ENCODE data around the gene LRRC49.
"Not testable (repeated sequence)": the region's sequence is repeated elsewhere in the genome, so short reads cannot be mapped to it uniquely, and the experiment has no call there.

The LRRC49 gene

GRCh38 chr15:70869346-70869745 is 23.3 kb upstream of the LRRC49 start:
- no peak for FAIRE-seq

DNA sequence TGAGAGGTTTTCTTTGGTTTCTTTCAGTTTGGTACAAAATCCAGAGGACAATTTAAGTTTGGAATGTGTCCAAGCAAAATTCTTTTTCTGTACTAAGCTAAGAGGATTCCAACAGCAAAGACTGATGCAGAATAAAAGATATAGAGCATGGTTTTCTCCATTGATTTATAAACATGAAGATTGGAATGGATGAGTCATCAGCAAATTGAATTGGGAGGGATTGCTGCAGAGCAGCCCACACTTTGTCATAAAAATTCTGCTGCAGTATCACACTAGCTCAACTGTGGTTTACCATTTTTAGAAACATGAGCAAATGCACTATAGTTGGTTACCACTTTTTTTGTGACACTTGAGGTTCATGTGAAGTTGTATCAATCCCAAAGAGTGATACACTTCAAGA is 22.6 kb upstream of the LRRC49 start:
- peak; percentile 93 for FAIRE-seq

DNA sequence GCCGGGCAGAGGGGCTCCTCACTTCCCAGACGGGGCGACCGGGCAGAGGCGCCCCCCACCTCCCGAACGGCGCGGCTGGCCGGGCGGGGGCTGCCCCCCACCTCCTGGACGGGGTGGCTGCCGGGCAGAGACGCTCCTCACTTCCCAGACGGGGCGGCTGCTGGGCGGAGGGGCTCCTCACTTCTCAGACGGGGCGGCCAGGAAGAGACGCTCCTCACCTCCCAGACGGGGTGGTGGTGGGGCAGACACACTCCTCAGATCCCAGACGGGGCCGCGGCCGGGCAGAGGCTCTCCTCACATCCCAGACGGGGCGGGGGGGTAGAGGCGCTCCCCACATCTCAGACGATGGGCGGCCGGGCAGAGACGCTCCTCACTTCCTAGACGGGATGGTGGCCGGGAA is 21.1 kb upstream of the LRRC49 start:
- not testable (repeated sequence) for FAIRE-seq

DNA sequence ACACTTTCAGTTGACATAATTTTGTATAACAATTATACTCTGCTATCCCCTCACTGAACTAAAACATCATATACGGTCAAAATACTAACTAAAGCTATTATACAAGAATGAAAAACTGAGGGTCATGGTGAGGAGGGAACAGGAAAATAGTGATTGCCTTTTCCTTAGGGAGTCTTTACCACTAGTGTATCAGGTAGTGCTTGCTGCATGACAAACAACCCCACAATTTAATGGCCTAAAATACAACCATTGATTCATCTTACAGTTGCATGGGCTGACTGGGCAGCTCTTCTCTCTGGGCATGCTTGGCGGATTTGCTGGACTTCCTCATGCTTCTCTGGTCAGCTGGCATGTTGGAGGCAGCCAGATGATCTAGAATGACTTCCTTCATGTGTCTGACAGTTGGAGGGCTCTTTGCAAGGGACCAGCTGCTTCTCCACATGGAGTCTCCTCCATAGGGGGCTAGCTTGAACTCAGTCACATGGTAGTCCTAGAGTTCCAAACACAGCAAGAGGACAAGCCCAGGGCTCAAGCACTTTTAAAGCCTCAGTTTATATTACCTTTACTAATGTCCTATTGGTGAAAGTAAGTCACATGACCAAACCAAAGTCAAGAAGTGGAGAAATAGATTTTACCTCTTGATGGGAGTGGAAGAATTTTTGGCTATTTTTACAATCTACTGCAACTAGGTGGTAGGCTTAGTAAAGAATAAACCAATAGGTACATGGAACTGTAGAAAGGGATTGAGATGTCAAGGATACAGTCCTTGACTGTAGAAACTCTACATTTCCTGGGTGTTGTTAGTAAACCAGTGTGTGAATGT is 19.2 kb upstream of the LRRC49 start:
- FAIRE-seq: no peak

DNA sequence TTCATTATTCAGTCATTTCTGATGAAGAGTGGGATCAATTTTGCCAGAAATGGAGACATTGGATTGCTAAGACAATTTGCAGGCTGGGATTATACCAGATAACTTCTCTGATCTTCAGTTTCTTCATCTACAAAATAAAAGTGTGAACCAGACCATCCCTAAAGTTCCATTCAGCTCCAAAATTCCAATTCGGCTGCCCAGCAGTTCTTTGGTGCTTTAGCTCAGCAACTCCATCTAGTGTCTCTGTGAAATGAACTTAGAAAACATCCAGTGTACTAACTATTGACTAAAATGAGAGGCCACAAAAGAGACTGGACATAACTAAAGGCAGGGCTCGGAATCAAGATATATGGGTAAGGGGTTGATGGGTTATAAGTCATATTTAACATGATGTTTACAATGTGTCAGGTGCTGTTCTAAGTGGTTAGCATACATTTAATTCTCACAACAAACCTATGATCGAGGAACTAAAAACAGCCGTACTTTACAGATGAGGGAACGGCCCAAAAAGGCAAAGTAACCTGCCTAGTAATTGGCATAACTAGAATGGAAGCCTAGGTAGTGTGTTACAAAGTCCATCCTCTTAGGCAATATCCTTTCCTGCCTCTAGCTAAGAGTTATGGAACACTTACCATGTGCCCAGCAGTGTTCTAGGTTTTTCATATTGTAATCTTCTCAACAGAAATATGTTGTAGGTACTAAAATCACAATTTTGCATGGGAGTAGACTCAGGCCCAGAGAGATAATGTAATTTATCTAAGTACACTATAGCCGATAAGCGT is 17.4 kb upstream of the LRRC49 start:
- FAIRE-seq: peak; percentile 83

DNA sequence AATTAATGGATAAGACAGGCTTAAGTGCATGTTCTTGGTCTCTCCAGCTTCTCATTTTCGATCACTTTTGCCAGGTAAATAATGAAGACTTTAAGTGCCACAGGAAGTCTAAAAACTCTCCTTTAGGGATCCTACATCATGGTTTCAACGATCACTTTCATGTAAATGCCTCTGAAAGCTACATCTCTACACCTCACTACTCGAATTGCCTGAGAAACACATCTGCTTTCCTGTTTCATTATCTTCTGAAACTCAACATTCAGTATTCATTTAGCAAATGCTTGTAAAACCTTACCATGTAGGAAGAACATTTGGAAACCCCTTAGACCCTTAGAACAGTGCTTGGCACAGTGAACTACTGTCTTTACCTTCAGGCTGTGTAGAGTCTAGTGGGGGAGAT is 16.6 kb upstream of the LRRC49 start:
- FAIRE-seq: no peak

DNA sequence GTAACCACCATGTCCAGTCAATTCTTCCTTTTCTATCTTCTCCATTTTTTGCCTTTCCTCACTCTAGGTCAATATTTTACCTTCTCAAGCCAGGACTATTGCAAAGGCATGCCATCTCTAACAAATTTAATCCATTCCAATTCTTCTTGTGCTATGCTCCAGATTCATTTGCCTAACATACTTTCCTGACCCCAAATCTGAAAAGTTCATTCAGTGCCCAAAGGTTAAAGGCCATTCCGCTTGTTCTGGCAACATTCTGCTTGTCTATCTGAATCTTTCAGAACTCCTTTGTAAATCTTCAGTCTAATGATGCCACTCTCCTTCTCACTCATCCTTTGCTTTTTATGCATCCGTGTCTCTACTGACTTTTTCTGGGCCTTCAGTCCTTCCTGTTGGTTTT is 15.9 kb upstream of the LRRC49 start:
- FAIRE-seq: no peak

DNA sequence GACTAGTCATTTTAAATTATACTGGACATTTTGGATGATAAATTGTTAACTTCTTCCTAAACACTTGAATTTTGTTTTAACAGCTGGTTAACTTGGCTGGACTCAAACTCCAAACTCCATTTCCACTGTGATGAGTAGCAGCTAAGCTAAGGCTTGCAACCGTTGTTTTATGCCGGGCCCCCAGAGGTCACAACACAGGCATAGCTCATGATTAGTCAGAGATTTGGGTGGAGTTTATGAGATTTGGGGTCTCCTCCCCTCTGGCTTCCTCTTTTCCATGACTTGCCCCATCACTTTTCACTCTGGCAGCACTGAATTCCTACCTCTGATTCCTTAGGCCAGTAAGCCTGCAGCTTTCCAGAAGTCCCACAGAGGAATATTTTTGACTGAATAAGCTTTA is 13.2 kb upstream of the LRRC49 start:
- FAIRE-seq: no peak

- no peak for FAIRE-seq
These were observed 11.8 kb upstream of the LRRC49 start for GRCh38 chr15:70880781-70881180.

DNA sequence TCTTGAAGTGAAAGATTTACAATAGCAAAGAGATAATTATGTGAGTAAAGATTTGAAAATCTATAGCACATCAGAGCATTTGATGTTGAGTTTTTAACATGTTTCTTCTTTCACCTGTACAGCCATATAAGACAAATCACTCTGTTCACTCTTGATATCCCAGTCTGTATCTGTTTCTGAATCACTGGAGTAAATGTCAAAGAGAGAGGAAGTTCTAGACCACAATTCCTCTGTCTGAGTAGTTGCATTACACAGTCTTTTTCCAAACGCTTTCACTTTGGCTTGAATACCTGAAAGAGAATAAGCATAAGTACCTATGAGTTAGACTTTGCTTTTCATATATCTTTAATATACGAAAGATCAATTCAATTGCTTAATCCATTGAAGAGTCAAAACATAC is 10.3 kb upstream of the LRRC49 start:
- no peak for FAIRE-seq

DNA sequence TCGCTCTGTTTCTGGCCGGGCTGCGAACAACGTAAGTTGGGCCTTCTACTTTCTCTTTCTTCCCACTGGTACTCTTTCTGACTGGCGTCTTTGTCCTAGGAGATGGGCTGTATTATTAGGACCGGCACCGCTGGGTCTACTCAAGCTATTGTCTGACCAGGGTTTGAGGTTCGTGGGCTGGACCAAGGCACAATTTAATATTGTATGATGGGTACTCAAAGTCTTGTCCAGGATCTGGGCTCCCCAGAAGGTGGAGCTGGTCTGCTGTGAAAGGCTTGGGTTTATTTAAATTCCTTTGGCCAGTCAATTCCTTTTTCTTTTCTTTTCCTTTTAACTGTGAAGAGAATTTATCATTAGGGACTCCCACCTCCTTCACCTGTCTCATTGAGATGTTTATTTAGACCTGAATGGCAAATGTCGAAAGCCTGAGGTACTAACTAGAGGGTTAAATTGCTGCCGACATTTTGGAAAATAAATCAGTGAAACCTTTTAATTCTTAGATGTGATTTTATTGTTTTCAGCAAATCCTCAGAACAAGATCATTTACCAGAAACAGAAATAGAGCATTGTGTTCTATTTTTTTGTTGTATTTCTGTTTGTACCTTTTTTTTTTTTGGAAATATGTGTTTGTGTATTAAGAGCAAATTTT is 410 bp downstream of the LRRC49 start:
- peak; percentile 31 for FAIRE-seq

DNA sequence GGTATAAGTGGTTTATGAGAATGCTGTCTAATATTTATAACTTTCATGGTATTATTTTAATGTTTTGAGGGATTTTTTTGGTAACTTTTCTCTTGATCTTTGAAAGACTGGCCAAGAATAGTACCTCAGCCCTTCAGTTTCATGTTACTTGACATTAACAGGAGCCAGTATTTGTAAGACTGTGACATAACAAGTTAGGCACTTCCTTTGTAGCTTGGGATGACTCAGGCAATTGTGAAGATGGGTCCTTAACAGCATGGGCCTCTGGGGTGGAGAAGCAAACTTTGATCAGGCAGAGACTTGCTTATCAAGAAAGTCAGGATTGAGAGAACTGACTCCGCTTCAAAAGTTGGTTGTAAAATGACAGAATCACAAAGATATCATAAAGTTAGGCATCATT is 9.5 kb downstream of the LRRC49 start:
- FAIRE-seq: no peak

DNA sequence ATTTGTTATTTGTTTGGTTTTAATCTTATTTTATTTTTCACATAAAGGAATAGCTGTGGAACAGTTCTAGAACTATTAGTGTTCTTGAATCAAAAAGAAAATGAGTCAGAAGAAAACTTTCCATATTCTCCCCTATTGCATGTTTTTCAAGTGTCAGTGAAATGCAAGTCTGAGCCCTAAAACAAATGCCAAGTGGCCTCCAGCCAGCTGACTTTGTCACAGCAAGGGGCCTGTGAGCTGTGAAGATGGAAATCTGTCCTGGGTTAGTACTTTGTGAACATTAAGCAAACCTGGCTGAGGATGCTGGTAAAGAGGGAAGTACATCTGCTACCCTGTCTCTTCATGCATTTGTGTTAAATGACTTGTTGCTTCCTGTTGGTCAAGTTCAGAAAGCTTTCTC is 14.2 kb downstream of the LRRC49 start:
- no peak for FAIRE-seq

- FAIRE-seq: no peak
These were observed 15.3 kb downstream of the LRRC49 start for GRCh38 chr15:70907784-70908471.

GRCh38 chr15:70910958-70911357 is 18.3 kb downstream of the LRRC49 start:
- no peak for FAIRE-seq

- no peak for FAIRE-seq
These were observed 19.6 kb downstream of the LRRC49 start for GRCh38 chr15:70912187-70912586.

GRCh38 chr15:70916531-70916930 is 23.9 kb downstream of the LRRC49 start:
- no peak for FAIRE-seq

DNA sequence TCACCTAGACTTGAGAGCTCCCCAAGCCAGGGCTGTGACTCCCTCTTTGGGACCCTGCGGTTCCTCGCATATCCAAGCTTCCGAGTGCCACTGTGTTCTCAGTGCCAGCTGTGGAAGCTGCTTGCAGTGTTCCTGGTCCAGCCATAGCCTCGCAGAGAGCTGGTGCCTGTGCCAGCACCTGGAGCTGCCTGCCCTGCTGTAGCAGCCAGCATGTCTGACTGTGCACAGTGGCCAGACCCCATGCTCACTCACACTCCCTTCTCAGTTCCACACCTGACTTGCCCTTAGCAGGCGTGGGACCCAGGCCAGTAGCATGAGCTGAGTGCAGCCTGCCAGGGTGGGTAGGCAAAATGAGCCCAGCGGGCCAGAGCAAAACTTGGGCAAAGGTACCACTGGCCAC is 25.3 kb downstream of the LRRC49 start:
- no peak for FAIRE-seq

DNA sequence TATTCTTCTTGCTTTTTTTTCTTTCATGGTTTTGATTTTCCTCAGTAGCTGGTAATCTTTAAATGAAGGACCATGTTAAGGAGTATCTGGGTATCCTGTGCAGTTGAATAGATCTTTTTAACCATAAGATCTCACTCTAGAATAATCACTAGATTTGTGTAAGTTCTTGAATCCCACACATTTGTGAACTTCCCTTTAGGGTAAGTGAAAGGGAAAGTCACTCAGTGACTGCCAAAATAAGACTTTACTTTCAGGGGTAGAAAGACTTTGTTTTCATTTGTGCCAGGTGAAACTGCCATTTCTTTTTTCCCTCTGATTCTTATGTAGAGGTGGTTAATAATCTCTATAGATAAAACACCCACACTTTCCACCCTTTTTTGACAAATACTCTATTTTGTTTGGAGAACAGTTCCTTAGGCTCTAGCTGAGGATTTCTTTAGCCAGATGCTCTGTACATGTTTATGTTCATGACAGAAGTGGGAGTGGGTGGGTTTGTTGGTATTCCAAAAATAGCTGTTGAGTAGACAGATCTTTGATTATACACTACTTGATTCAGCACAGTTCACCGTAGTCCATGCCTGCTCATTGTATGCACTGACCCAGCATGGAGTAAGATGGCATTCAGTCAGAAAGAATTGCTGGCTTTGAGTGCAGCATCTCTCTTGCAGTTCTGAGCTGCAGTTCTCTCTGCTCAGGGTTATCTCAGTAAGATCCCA is 28.5 kb downstream of the LRRC49 start:
- FAIRE-seq: no peak

GRCh38 chr15:70922119-70922518 is 29.5 kb downstream of the LRRC49 start:
- no peak for FAIRE-seq

- no peak for FAIRE-seq
These were observed 30.9 kb downstream of the LRRC49 start for GRCh38 chr15:70923311-70924080.

DNA sequence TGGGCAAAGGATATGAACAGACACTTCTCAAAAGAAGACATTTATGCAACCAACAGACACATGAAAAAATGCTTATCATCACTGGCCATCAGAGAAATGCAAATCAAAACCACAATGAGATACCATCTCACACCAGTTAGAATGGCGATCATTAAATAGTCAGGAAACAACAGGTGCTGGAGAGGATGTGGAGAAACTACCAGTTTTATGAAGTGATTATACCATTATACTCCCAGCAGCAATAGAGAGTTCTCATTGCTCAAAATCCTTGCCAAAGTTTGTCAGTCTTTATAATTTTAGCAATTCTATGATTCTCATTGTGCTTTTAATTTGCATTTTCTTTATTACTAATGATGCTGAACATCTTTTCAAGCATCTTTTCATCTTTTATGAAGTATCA is 34.3 kb downstream of the LRRC49 start:
- not testable (repeated sequence) for FAIRE-seq

Data from endometrium (tissue), 2 donors.